ENCODE results near the gene PSAPL1.
A peak's percentile ranks its signal among the peaks of the same experiment; 100 is the strongest.

Gene PSAPL1

DNA sequence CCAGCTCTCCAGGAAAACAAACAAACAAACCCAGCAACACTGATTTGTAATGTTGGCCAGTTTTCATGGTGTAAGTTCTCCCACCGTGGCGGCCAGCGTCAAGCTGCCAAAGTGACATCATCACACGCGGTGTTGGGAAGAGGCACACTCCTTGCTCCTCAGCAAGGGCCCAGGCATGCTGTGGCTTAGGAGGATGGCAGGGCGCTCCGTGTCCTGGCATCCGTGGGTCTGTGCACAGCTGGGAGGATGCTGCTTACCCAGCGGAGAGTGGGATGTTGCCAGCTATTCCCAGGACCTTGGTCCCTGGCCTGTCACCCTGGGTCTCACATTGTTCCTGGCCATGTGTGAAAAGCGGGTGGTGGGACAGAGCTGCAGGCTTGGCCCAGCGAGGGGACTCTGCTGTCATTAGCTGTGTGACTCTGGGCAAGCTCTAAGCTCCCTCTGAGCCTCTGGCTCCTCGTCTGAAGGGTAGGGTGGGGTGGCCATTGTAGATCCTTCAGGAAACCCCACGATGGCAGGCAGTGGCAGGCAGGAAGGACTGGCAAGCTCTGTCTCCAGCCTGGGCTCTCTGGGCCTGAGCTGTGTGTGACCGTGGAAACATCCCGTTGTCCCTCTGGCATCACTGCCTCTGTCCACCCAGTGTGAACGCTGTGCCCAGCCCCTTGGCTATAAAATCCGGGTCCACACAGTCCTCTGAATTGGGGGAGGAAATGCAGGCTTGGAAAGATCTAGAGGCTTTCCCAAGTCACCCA is 10.8 kb downstream of the PSAPL1 start:
- H3K27me3 ChIP-seq (ENCODE audit: insufficient read depth, low read depth, severe bottlenecking): no peaks in the 10 kb centered on the region
- DNase-seq: no peak
- H3K9me3 ChIP-seq (ENCODE audit: severe bottlenecking): no peaks in the 10 kb centered on the region
- no peak overlapping the region for H3K4me3 ChIP-seq (ENCODE audit: low read depth, low read length)
- no peak overlapping the region for H3K27ac ChIP-seq
- no peaks in the 10 kb centered on the region; the same call in 1 of the 2 replicates for H3K36me3 ChIP-seq
- TF ChIP-seq, protein P1, sequence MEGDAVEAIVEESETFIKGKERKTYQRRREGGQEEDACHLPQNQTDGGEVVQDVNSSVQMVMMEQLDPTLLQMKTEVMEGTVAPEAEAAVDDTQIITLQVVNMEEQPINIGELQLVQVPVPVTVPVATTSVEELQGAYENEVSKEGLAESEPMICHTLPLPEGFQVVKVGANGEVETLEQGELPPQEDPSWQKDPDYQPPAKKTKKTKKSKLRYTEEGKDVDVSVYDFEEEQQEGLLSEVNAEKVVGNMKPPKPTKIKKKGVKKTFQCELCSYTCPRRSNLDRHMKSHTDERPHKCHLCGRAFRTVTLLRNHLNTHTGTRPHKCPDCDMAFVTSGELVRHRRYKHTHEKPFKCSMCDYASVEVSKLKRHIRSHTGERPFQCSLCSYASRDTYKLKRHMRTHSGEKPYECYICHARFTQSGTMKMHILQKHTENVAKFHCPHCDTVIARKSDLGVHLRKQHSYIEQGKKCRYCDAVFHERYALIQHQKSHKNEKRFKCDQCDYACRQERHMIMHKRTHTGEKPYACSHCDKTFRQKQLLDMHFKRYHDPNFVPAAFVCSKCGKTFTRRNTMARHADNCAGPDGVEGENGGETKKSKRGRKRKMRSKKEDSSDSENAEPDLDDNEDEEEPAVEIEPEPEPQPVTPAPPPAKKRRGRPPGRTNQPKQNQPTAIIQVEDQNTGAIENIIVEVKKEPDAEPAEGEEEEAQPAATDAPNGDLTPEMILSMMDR (IDR thresholded peaks at IDR 0.05; ENCODE audit: low read depth, low read length): no peak

GRCh38 chr4:7423391-7423790 is 11.3 kb downstream of the PSAPL1 start:
- no peak overlapping the region for H3K4me3 ChIP-seq (ENCODE audit: low read depth, low read length)
- peak; percentile 5 for DNase-seq
- no peak overlapping the region for H3K27ac ChIP-seq
- no peaks in the 10 kb centered on the region; the same call in 1 of the 2 replicates for H3K36me3 ChIP-seq
- no peaks in the 10 kb centered on the region for H3K27me3 ChIP-seq (ENCODE audit: insufficient read depth, low read depth, severe bottlenecking)
- TF ChIP-seq, protein P1 (IDR thresholded peaks at IDR 0.05; ENCODE audit: low read depth, low read length): no peak
- peaks cover 4% of the 10 kb centered on the region for H3K9me3 ChIP-seq (ENCODE audit: severe bottlenecking)

- Histone ChIP-seq H3K4me3 (ENCODE audit: low read depth, low read length) (no peak overlapping the region), H3K36me3 (no peaks in the 10 kb centered on the region; the same call in 1 of the 2 replicates), H3K9me3 (ENCODE audit: severe bottlenecking) (peaks cover 9% of the 10 kb centered on the region), H3K27me3 (ENCODE audit: insufficient read depth, low read depth, severe bottlenecking) (no peaks in the 10 kb centered on the region), H3K27ac (no peak overlapping the region)
- no peak for DNase-seq
- TF ChIP-seq, protein P1 (IDR thresholded peaks at IDR 0.05; ENCODE audit: low read depth, low read length): no peak
Measured at GRCh38 chr4:7422898-7423180, 11.9 kb downstream of the PSAPL1 start.

DNA sequence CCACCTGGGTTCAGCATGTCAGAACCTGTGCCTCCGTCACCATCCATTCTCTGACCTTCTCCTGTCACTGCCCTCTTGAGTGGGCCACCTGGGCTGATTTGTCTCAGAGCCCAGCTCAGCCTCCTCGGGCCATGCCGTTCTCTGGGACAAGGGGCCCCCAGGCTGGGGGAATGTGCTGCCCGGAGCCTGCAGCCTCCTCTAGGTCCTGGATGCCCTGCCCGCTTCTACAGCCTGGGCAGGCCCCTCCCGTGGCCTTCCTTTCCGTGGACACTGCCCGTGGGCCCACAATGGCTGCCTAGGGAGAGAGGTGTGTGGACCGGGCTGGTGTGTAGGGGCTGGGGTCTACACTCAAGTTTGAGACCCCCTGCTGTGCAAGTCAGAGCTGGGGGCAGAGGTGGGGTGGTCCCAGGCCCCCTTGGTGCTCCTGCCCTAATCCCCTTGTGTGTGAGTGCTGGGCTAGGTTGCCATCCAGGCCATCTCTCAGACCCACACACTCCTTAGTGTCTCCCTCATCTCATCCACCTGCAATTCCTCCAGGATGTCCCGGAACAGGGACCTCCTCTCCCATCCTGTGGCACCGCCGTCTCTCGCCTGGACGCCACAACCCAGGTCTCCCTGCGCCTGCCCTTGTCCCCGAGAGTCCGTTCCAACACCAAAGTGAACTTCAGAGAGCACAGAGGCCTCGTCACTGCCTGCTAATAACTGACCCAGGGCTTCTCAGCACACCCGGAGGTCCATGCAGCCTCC is 12.4 kb downstream of the PSAPL1 start:
- no peaks in the 10 kb centered on the region; the same call in 1 of the 2 replicates for H3K36me3 ChIP-seq
- H3K27me3 ChIP-seq (ENCODE audit: insufficient read depth, low read depth, severe bottlenecking): no peaks in the 10 kb centered on the region
- peaks cover 9% of the 10 kb centered on the region for H3K9me3 ChIP-seq (ENCODE audit: severe bottlenecking)
- TF ChIP-seq, protein P1 (IDR thresholded peaks at IDR 0.05; ENCODE audit: low read depth, low read length): no peak
- no peak overlapping the region for H3K27ac ChIP-seq
- DNase-seq: peak; percentile 6
- H3K4me3 ChIP-seq (ENCODE audit: low read depth, low read length): no peak overlapping the region

- TF ChIP-seq, protein P1 (IDR thresholded peaks at IDR 0.05; ENCODE audit: low read depth, low read length): no peak
- Histone ChIP-seq H3K27ac (no peak overlapping the region), H3K9me3 (ENCODE audit: severe bottlenecking) (peaks cover 9% of the 10 kb centered on the region), H3K27me3 (ENCODE audit: insufficient read depth, low read depth, severe bottlenecking) (no peaks in the 10 kb centered on the region), H3K4me3 (ENCODE audit: low read depth, low read length) (no peak overlapping the region), H3K36me3 (no peaks in the 10 kb centered on the region; the same call in none of the 2 replicates)
- DNase-seq: peak; percentile 4
Measured at GRCh38 chr4:7421356-7422150, 13.2 kb downstream of the PSAPL1 start.

Measured in WERI-Rb-1 (cell line).